Esophagus squamous epithelium (tissue), 5 donors: ENCODE data around the gene TFB1M. TPM values are rescaled to one million over a fixed set of nuclear protein-coding genes. Genes with fewer than 3 reads are reported as not detected.
"Not testable (repeated sequence)": the region's sequence is repeated elsewhere in the genome, so short reads cannot be mapped to it uniquely, and the experiment has no call there.

Experiments used
- DNase-seq: peaks from one replicate; lab custom pipeline; 2025; lab: John Stamatoyannopoulos, UW
- H3K27ac ChIP-seq, 4 donors: fragments of 200-600 bp; sonication (generic); one replicate each; pipeline ENCODE4 v1.5.1; 2016 to 2019; ENCODE audit warnings: mild to moderate bottlenecking in 1 of 4
- H3K27me3 ChIP-seq, 4 donors: fragments of 200-600 bp; sonication (generic); 1 replicate in 3 of 4; 2 replicates in 1 of 4; pipeline versions ENCODE4 v1.5.1 to v1.6.0; 2017 to 2021; ENCODE audit warnings: antibody characterized with exemption in 1 of 4
- H3K36me3 ChIP-seq, 3 donors: fragments of 200-600 bp; sonication (generic); one replicate each; pipeline ENCODE4 v1.5.1; 2016 to 2019
- H3K4me1 ChIP-seq, 3 donors: fragments of 200-600 bp; sonication (generic); one replicate each; pipeline ENCODE4 v1.5.1; 2017 to 2019
- H3K4me3 ChIP-seq, 4 donors: fragments of 200-600 bp; sonication (generic); 1 replicate in 3 of 4; 2 replicates in 1 of 4; pipeline ENCODE4 v1.5.1; 2016 to 2019; ENCODE audit warnings: mild to moderate bottlenecking in 2 of 4, moderate library complexity in 1 of 4
- H3K9me3 ChIP-seq, 3 donors: fragments of 200-600 bp; sonication (generic); one replicate each; pipeline ENCODE4 v1.5.1; 2016 to 2019
- POLR2A ChIP-seq, 4 donors: fragments of 450-650 bp; IDR thresholded peaks; one replicate each; pipeline ENCODE4 v1.6.1; 2017; ENCODE audit warnings: antibody characterized with exemption in 4 of 4, mild to moderate bottlenecking in 4 of 4, moderate library complexity in 3 of 4
- WGBS, 2 donors: methylation state at CpG; one replicate each; pipeline ENCODE4 v1.1.5; 2018; 5-methylcytosine and 5-hydroxymethylcytosine counted together
- intact Hi-C: fragments of 100-400 bp; cut with DNase I; formaldehyde crosslinking; loops from one replicate; pipeline ENCODE4 v1.15.0; 2022
- total RNA-seq, 4 donors: library from RNA; depleted of rRNA; stranded (reverse); fragments of >200 nt; gene quantifications; one replicate each; pipeline ENCODE4 v1.1.0, GENCODE V29; 2016
- TF ChIP-seq, protein P1 (sequence below), 6 experiments: fragments of 450-650 bp in 4 of 6; fragments of 200-600 bp in 2 of 6; sonication (generic) in 2 of 6; IDR thresholded peaks; one replicate each; pipeline ENCODE4 v1.5.1; 2016 to 2019; ENCODE audit warnings: antibody characterized with exemption in 6 of 6, mild to moderate bottlenecking in 4 of 6, moderate library complexity in 4 of 6
- donor health status: DM: yes; HTN: yes; CAD: no.

TFB1M gene
- total RNA-seq, 4 donors from 2014 or later, result 11.2 to 15.6 (median 11.4) TPM

DNA sequence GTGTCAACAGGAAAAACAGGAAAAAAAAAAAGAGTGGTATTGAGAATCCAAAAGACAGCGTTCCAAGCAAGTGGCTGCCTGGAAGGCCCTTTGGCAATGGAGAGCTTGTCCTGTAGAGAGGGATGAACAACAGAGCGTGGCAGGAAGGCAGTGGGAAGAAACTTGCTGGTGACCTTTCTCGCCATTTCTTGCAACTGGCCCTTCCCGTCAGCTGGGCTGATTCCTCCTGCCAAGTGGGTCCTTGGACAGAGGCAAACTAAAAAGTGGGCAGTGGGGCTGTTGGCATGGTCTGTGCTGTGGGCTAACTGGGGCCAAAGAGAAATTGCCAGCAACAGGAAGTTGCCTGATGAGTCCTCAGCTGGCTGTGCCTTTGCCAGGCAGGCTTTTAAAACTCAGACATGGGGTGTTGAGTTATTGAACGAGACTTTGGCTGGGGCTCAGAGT lies 94.4 kb downstream of the TFB1M start:
- intact Hi-C loops, result no loop called here
- H3K36me3 ChIP-seq, result no peaks in the 10 kb centered on the region
- no peak for DNase-seq
- no peak overlapping the region for H3K4me3 ChIP-seq
- H3K27me3 ChIP-seq, result no peaks in the 10 kb centered on the region
- 62 to 64% methylated on average over 4 to 5 of the region's 5 CpGs for WGBS, 2 donors
- no peaks in the 10 kb centered on the region for H3K9me3 ChIP-seq
- peaks cover 3 to 22% (median 7%) of the 10 kb centered on the region in 3 donors for H3K4me1 ChIP-seq
- peak overlapping the region in 3 of 4 donors; percentile 3 to 76 (median 13) for H3K27ac ChIP-seq
- TF ChIP-seq, protein P1, sequence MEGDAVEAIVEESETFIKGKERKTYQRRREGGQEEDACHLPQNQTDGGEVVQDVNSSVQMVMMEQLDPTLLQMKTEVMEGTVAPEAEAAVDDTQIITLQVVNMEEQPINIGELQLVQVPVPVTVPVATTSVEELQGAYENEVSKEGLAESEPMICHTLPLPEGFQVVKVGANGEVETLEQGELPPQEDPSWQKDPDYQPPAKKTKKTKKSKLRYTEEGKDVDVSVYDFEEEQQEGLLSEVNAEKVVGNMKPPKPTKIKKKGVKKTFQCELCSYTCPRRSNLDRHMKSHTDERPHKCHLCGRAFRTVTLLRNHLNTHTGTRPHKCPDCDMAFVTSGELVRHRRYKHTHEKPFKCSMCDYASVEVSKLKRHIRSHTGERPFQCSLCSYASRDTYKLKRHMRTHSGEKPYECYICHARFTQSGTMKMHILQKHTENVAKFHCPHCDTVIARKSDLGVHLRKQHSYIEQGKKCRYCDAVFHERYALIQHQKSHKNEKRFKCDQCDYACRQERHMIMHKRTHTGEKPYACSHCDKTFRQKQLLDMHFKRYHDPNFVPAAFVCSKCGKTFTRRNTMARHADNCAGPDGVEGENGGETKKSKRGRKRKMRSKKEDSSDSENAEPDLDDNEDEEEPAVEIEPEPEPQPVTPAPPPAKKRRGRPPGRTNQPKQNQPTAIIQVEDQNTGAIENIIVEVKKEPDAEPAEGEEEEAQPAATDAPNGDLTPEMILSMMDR (IDR thresholded peaks at IDR 0.05), result no peak
- no peak for TF ChIP-seq POLR2A (IDR thresholded peaks at IDR 0.05)

DNA sequence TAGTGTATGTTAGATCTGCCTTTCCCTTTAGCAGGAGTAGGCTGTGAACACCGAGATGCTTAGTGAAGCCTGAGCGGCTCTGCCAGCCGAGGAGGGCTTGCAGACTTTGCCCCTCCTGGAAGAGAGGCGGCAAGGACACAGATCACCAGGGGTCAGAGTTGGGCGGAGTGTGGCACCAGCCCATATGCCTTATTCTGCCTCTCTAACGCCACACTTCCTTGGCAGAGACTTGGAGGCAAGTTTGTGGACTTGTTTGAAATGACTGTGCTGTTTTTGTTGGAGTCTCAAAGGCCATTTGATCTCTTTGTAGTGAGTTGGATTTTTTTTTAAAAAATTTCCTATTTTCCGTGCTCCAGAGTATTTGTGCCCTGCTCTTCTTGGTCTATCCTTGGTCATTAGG lies 95.0 kb downstream of the TFB1M start:
- no peaks in the 10 kb centered on the region for H3K36me3 ChIP-seq
- H3K4me3 ChIP-seq, result no peak overlapping the region
- DNase-seq, result no peak
- H3K9me3 ChIP-seq, result no peaks in the 10 kb centered on the region
- H3K27me3 ChIP-seq, result no peaks in the 10 kb centered on the region
- peaks cover 3 to 28% (median 7%) of the 10 kb centered on the region in 3 donors for H3K4me1 ChIP-seq
- intact Hi-C loops, result no loop called here
- TF ChIP-seq, protein P1 (IDR thresholded peaks at IDR 0.05), result no peak
- TF ChIP-seq POLR2A (IDR thresholded peaks at IDR 0.05), result no peak
- WGBS, 2 donors, result 65 to 80% methylated on average over 4 to 7 of the region's 7 CpGs
- peak overlapping the region in 2 of 4 donors; percentile 13 to 76 for H3K27ac ChIP-seq

DNA sequence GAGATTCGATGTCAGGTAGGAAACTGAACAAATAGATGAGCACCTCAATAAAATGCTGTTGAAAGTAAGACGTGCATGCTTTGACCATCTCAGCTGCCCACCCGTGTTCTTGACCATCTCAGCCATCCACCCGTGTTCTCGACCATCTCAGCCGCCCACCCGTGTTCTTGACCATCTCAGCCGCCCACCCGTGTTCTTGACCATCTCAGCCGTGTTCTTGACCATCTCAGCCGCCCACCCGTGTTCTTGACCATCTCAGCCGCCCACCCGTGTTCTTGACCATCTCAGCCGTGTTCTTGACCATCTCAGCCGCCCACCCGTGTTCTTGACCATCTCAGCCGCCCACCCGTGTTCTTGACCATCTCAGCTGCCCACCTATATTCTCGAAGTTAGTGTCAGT lies 95.6 kb downstream of the TFB1M start:
- H3K27me3 ChIP-seq, H3K27ac ChIP-seq, intact Hi-C loops, H3K36me3 ChIP-seq, H3K9me3 ChIP-seq, H3K4me3 ChIP-seq, DNase-seq: not testable (repeated sequence)
- 92% methylated on average over 20 of the region's 20 CpGs for WGBS, 2 donors
- H3K4me1 ChIP-seq, result peaks cover 3 to 31% (median 7%) of the 10 kb centered on the region in 3 donors

DNA sequence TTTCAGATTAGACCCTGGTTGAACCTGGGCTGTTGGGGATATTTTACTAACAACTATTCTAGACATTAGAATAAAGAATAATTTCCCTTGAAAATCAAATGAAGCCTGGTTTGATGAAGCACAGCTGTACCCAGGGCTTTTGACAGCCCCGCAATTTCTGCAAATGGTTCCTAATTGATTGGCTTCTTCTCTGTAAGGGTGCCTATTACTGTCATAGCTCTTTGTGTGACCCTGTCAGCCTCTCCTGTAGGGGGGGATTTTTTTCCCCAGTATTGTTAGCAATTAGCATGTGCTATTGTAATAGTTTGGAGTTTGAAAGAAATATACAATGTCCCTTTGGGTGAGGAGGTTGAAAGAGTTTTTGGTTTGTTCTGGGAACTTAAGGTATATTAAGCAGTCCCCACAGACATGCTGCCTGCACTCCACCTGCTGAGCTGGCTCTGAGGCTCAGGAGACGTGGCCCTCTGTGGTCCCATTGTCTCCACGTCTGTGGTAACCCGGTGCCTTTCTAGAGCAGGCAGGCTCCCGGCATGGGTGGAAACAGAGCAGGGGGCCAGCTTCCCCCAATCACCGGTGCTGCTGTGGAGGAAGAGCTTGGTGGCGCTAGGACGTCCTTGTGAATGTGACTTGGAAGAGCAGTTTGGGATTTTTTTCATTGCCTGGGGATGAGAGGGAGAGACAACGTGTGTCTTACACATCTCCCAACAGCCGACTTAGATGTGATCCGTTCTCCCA lies 97.8 kb downstream of the TFB1M start:
- intact Hi-C loops, result no loop called here
- no peak for DNase-seq
- TF ChIP-seq POLR2A (IDR thresholded peaks at IDR 0.05), result no peak
- TF ChIP-seq, protein P1 (IDR thresholded peaks at IDR 0.05), result no peak
- 39 to 42% methylated on average over 6 to 9 of the region's 11 CpGs for WGBS, 2 donors
- H3K9me3 ChIP-seq, result no peaks in the 10 kb centered on the region
- no peaks in the 10 kb centered on the region for H3K27me3 ChIP-seq
- no peak overlapping the region for H3K27ac ChIP-seq
- peaks cover 3 to 44% (median 7%) of the 10 kb centered on the region in 3 donors for H3K4me1 ChIP-seq
- no peak overlapping the region for H3K4me3 ChIP-seq
- H3K36me3 ChIP-seq, result no peaks in the 10 kb centered on the region

DNA sequence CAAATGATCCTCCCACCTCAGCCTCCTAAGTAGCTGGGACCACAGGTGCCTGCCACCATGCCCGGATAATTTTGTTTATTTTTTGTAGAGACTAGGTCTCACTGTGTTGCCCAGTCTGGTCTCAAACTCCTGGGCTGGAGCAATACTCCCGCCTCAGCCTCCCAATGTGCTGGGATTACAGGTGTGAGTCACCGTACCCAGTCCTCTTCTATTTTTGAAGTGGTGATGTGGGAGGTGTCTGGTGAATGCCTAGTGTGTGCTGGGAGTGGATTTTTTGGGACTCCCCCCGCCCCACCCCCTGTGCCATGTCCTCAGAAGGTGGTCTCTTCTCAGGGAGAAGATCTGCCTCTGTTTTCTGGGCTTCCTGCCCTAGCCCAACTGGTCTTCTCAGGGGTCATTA lies 98.4 kb downstream of the TFB1M start:
- no peaks in the 10 kb centered on the region for H3K27me3 ChIP-seq
- WGBS, 2 donors, result 63 to 80% methylated on average over 4 of the region's 4 CpGs

More for the DNA sequence above, 98.4 kb downstream of the TFB1M start:
- intact Hi-C loops, result no loop called here
- Histone ChIP-seq H3K4me1 (peaks cover 3 to 44% (median 7%) of the 10 kb centered on the region in 3 donors), H3K27ac (no peak overlapping the region), H3K9me3 (no peaks in the 10 kb centered on the region), H3K36me3 (no peaks in the 10 kb centered on the region), H3K4me3 (no peak overlapping the region)
- TF ChIP-seq, protein P1 (IDR thresholded peaks at IDR 0.05), result no peak
- TF ChIP-seq POLR2A (IDR thresholded peaks at IDR 0.05), result no peak
- DNase-seq, result no peak
